ENCODE measurements around the gene ZBTB46.

GRCh38 chr20:63703976-63704748 lies 126.9 kb downstream of the ZBTB46 start:
- TF ChIP-seq POLR2AphosphoS5 (IDR thresholded peaks at IDR 0.05; ENCODE audit: low read depth, low read length) = no peak
- no peak for TF ChIP-seq REST (IDR thresholded peaks at IDR 0.05; ENCODE audit: insufficient read depth in 1 of 2, low read depth in 2 of 2, low read length in 2 of 2)
- TF ChIP-seq TAF1 (IDR thresholded peaks at IDR 0.05; ENCODE audit: borderline replicate concordance, insufficient read depth, low read length) = no peak
- no peak for TF ChIP-seq SIN3A (IDR thresholded peaks at IDR 0.05; ENCODE audit: borderline replicate concordance, insufficient read depth, low read length)
